H1 (cell line): ENCODE measurements around the gene VWA2. TPM values are rescaled to one million over a fixed set of nuclear protein-coding genes. Genes with fewer than 3 reads are reported as not detected.

ENCODE experiments used
- CTCF ChIA-PET: fragments of 300-600 bp; sonication (Branson Sonifier 250); formaldehyde crosslinking; loops from one replicate; lab custom pipeline; 2021; ENCODE audit not compliant: partially characterized antibody; lab: Charles Lee
- POLR2A ChIA-PET: fragments of 300-600 bp; sonication (Branson Sonifier 250); formaldehyde crosslinking; loops from one replicate; lab custom pipeline; 2021; ENCODE audit warnings: inconsistent platforms; ENCODE audit not compliant: partially characterized antibody; lab: Charles Lee
- DNase-seq, 2 experiments: peaks; one replicate each; pipeline versions ENCODE4 v3.0.0 to v3.0.0-alpha.2; 2010 to 2022; ENCODE audit warnings: low spot score in 2 of 2, low read depth in 1 of 2, mixed read lengths in 1 of 2
- FAIRE-seq: peaks from 2 replicates; lab custom pipeline; 2011; peaks lifted over from hg19 to GRCh38; lab: Jason Lieb, UNC
- H2AFZ ChIP-seq: 2 replicates; pipeline ENCODE4 v1.8.1; 2012; ENCODE audit warnings: low read length, inconsistent platforms
- H2AK5ac ChIP-seq: 2 replicates; pipeline ENCODE4 v1.6.1; 2013; ENCODE audit warnings: low read depth, low read length
- H2BK120ac ChIP-seq: replicated peaks from 2 replicates; pipeline ENCODE3; 2013; ENCODE audit warnings: low read depth, low read length, inconsistent platforms
- H2BK12ac ChIP-seq: 2 replicates; pipeline ENCODE4 v1.6.1; 2013; ENCODE audit warnings: low read depth, low read length
- H2BK15ac ChIP-seq: 2 replicates; pipeline ENCODE4 v1.6.1; 2013; ENCODE audit warnings: low read length
- H2BK20ac ChIP-seq: 2 replicates; pipeline ENCODE4 v1.6.1; 2013; ENCODE audit warnings: low read length
- H2BK5ac ChIP-seq: 2 replicates; pipeline ENCODE4 v1.6.1; 2013; ENCODE audit warnings: low read depth, low read length
- H3K14ac ChIP-seq: 2 replicates; pipeline ENCODE4 v1.6.1; 2013; ENCODE audit warnings: inconsistent platforms; ENCODE audit not compliant: insufficient read length
- H3K18ac ChIP-seq: 2 replicates; pipeline ENCODE4 v1.6.1; 2013; ENCODE audit warnings: low read length; ENCODE audit errors: extremely low read depth
- H3K23ac ChIP-seq: 2 replicates; pipeline ENCODE4 v1.6.1; 2013; ENCODE audit warnings: inconsistent platforms; ENCODE audit not compliant: insufficient read length
- H3K23me2 ChIP-seq: 2 replicates; pipeline ENCODE4 v1.6.1; 2013; ENCODE audit warnings: low read depth, low read length
- H3K27ac ChIP-seq: 2 replicates; pipeline ENCODE4 v1.6.1; 2011; ENCODE audit warnings: low read depth, low read length, inconsistent platforms
- H3K27me3 ChIP-seq, 4 experiments: replicated peaks in 1 of 4; 1 replicate in 1 of 4; 2 replicates in 3 of 4; pipeline versions ENCODE4 v1.6.1 to v1.8.1; 2011 to 2013; ENCODE audit warnings: low read length in 3 of 4, mild to moderate bottlenecking in 3 of 4, inconsistent platforms in 2 of 4, mixed read lengths in 2 of 4, moderate library complexity in 1 of 4; ENCODE audit not compliant: control insufficient read depth in 3 of 4, insufficient read depth in 3 of 4; ENCODE audit errors: extremely low read depth in 1 of 4
- H3K36me3 ChIP-seq, 4 experiments: 2 replicates each; pipeline versions ENCODE4 v1.6.1 to v1.8.1; 2011 to 2013; ENCODE audit warnings: mild to moderate bottlenecking in 4 of 4, low read length in 3 of 4, moderate library complexity in 2 of 4, control low read depth in 1 of 4, inconsistent platforms in 1 of 4; ENCODE audit not compliant: insufficient read depth in 4 of 4, control insufficient read depth in 2 of 4
- H3K4ac ChIP-seq: replicated peaks from 2 replicates; pipeline ENCODE3; 2013; ENCODE audit warnings: low read length, low read depth, mixed read lengths, inconsistent platforms; ENCODE audit not compliant: insufficient read length
- H3K4me1 ChIP-seq, 4 experiments: replicated peaks in 1 of 4; 1 replicate in 1 of 4; 2 replicates in 3 of 4; pipeline versions ENCODE4 v1.6.1 to v1.8.1; 2011 to 2013; ENCODE audit warnings: low read length in 3 of 4, inconsistent platforms in 2 of 4, mixed read lengths in 1 of 4; ENCODE audit not compliant: insufficient read depth in 4 of 4, control insufficient read depth in 3 of 4
- H3K4me2 ChIP-seq, 2 experiments: 2 replicates each; pipeline versions ENCODE4 v1.6.1 to v1.8.1; 2011 to 2013; ENCODE audit warnings: low read depth in 2 of 2, low read length in 2 of 2, control low read depth in 1 of 2, inconsistent platforms in 1 of 2, mild to moderate bottlenecking in 1 of 2; ENCODE audit not compliant: insufficient read depth in 1 of 2
- H3K4me3 ChIP-seq, 4 experiments: fragments of 200-600, 300-600 bp in 1 of 4; sonication (generic), shearing (Covaris generic), sonication (Bioruptor Twin) in 1 of 4; 2 replicates each; pipeline versions ENCODE4 v1.5.1 to v1.8.1; 2011 to 2016; ENCODE audit warnings: low read length in 4 of 4, low read depth in 3 of 4, control low read depth in 2 of 4, inconsistent platforms in 2 of 4, mild to moderate bottlenecking in 2 of 4, mixed read lengths in 1 of 4, moderate library complexity in 1 of 4; ENCODE audit not compliant: insufficient read depth in 2 of 4; ENCODE audit errors: extremely low read depth in 1 of 4
- H3K56ac ChIP-seq: replicated peaks from 2 replicates; pipeline ENCODE3; 2013; ENCODE audit warnings: low read depth, mild to moderate bottlenecking, mixed read lengths, low read length, inconsistent platforms; ENCODE audit not compliant: insufficient read length
- H3K79me1 ChIP-seq: 2 replicates; pipeline ENCODE4 v1.6.1; 2013; ENCODE audit warnings: low read depth, low read length, control low read depth
- H3K79me2 ChIP-seq, 2 experiments: 2 replicates each; pipeline versions ENCODE4 v1.6.1 to v1.8.1; 2012 to 2013; ENCODE audit warnings: low read length in 2 of 2, mild to moderate bottlenecking in 2 of 2, inconsistent platforms in 1 of 2; ENCODE audit not compliant: insufficient read depth in 2 of 2, control insufficient read depth in 1 of 2
- H3K9ac ChIP-seq, 4 experiments: replicated peaks in 1 of 4; 1 replicate in 1 of 4; 2 replicates in 3 of 4; pipeline versions ENCODE4 v1.6.1 to v1.8.1; 2011 to 2013; ENCODE audit warnings: low read depth in 3 of 4, low read length in 3 of 4, control low read depth in 2 of 4, mild to moderate bottlenecking in 2 of 4, moderate library complexity in 2 of 4, inconsistent platforms in 1 of 4; ENCODE audit errors: extremely low read depth in 1 of 4
- H3K9me3 ChIP-seq, 2 experiments: 2 replicates each; pipeline versions ENCODE4 v1.6.1 to v1.8.1; 2012 to 2013; ENCODE audit warnings: mild to moderate bottlenecking in 2 of 2, moderate library complexity in 2 of 2, control low read depth in 1 of 2, inconsistent platforms in 1 of 2, low read depth in 1 of 2, low read length in 1 of 2, mixed read lengths in 1 of 2; ENCODE audit not compliant: insufficient read depth in 2 of 2
- H4K20me1 ChIP-seq, 2 experiments: replicated peaks in 1 of 2; 2 replicates each; pipeline versions ENCODE3 to v1.8.1; 2011 to 2013; ENCODE audit warnings: inconsistent platforms in 2 of 2, low read length in 2 of 2, mild to moderate bottlenecking in 1 of 2; ENCODE audit not compliant: insufficient read depth in 2 of 2, control insufficient read depth in 1 of 2
- H4K5ac ChIP-seq: 2 replicates; pipeline ENCODE4 v1.6.1; 2013; ENCODE audit warnings: low read length, low read depth, mixed read lengths, inconsistent platforms; ENCODE audit not compliant: insufficient read length
- H4K8ac ChIP-seq: 2 replicates; pipeline ENCODE4 v1.8.0; 2013; ENCODE audit warnings: mild to moderate bottlenecking, moderate library complexity, low read length, inconsistent platforms; ENCODE audit not compliant: insufficient read depth; ENCODE audit errors: extremely low read depth
- H4K91ac ChIP-seq: replicated peaks from 2 replicates; pipeline ENCODE3; 2013; ENCODE audit warnings: low read length, mixed read lengths, inconsistent platforms; ENCODE audit not compliant: insufficient read length
- ASH2L ChIP-seq: fragments of 200-600, 300-600 bp; sonication (generic); IDR thresholded peaks from one replicate; pipeline ENCODE4 v1.7.1; 2017; ENCODE audit warnings: low read length
- ATF2 ChIP-seq: IDR thresholded peaks from 2 replicates; pipeline ENCODE4 v1.6.1; 2012; ENCODE audit warnings: low read length, inconsistent platforms
- BACH1 ChIP-seq: IDR thresholded peaks from 2 replicates; pipeline ENCODE4 v1.6.1; 2012; ENCODE audit warnings: low read length, improper control_type of control experiment
- CHD1 ChIP-seq: IDR thresholded peaks from 2 replicates; pipeline ENCODE4 v1.6.1; 2012; ENCODE audit warnings: low read depth, low read length, improper control_type of control experiment
- KDM5A ChIP-seq: fragments of 200-600 bp; IDR thresholded peaks from 2 replicates; pipeline ENCODE4 v1.7.1; 2012; ENCODE audit warnings: mild to moderate bottlenecking, low read length, inconsistent platforms, mixed read lengths
- SP2 ChIP-seq: IDR thresholded peaks from 2 replicates; pipeline ENCODE4 v1.6.1; 2012; ENCODE audit warnings: mild to moderate bottlenecking, low read length, inconsistent platforms
- USF2 ChIP-seq: IDR thresholded peaks from 2 replicates; pipeline ENCODE4 v1.6.1; 2011; ENCODE audit warnings: low read length, improper control_type of control experiment
- WGBS, 2 experiments: shearing (Covaris generic) in 1 of 2; methylation state at CpG; one replicate each; pipeline versions ENCODE4 v1.1.6 to v1.1.7; 2013 to 2015; ENCODE audit warnings: low lambda C conversion rate in 2 of 2, mixed read lengths in 2 of 2, inconsistent platforms in 1 of 2, low coverage in 1 of 2, missing lambda C conversion rate in 1 of 2; ENCODE audit not compliant: insufficient replicate concordance in 2 of 2, insufficient coverage in 1 of 2, insufficient read length in 1 of 2; ENCODE audit errors: extremely low coverage in 1 of 2, missing lambda C conversion rate in 1 of 2; 5-methylcytosine and 5-hydroxymethylcytosine counted together
- polyA plus RNA-seq, 7 experiments: library from polyadenylated mRNA; depleted of rRNA in 3 of 7; stranded (reverse) in 5 of 7; unstranded in 2 of 7; fragments of >200 nt in 5 of 7; fragments of 200-250 nt in 2 of 7; gene quantifications; 1 replicate in 5 of 7; 2 replicates in 1 of 7; 4 replicates in 1 of 7; pipeline versions ENCODE4 v1.2.1 to v1.2.3, GENCODE V29; 2011 to 2013; ENCODE audit warnings: missing spikeins in 2 of 7, mixed read lengths in 2 of 7
- total RNA-seq: library from RNA; stranded (reverse); fragmentation: NEBNext Ultra II Directional; extraction: Animal tissue kit (Norgen Biotek cat#: 25700); gene quantifications from 2 replicates; pipeline ENCODE4 v1.2.1, GENCODE V29; 2021

The VWA2 gene
- total and polyA plus RNA-seq, 2 of the 8 experiments (the other 6 are each of a cell fraction or from before 2014, with no cell fraction given): 2.8 to 2.9 TPM

GRCh38 chr10:114316744-114317143 is 77.7 kb downstream of the VWA2 start:
- WGBS, 2 experiments: 82% methylated on average over 5 of the region's 5 CpGs; no CpG with 5 or more reads in 1 of the 2 experiments
- H3K23me2 ChIP-seq: peaks cover 2% of the 10 kb centered on the region; the same call in 1 of the 2 replicates
- no peak overlapping the region for H3K27ac ChIP-seq
- no peaks in the 10 kb centered on the region for H4K20me1 ChIP-seq
- H4K8ac ChIP-seq: no peak overlapping the region
- no peaks in the 10 kb centered on the region for H3K79me2 ChIP-seq
- no peak overlapping the region for H2BK120ac ChIP-seq
- no peak overlapping the region for H2AFZ ChIP-seq
- no peak overlapping the region for H3K18ac ChIP-seq
- no peak overlapping the region for H4K5ac ChIP-seq
- H3K27me3 ChIP-seq: 0 out of 7 replicates have a peak, but pooled peaks cover 0 to 2% (median 0%) of the 10 kb centered on the region in 4 experiments
- no peak overlapping the region for H2BK15ac ChIP-seq
- no peak overlapping the region for H3K4me2 ChIP-seq
- no peaks in the 10 kb centered on the region for H3K36me3 ChIP-seq
- H2AK5ac ChIP-seq: no peak overlapping the region
- ChIA-PET POLR2A (no interaction called here), CTCF (interaction anchor here (0.9 kb wide), 1 partner anchor 12 kb away, joined by 4 read pairs; no protein-coding TSS in a partner anchor)
- H3K14ac ChIP-seq: no peak overlapping the region
- H3K56ac ChIP-seq: no peak overlapping the region
- DNase-seq (no peak), FAIRE-seq (no peak)
- H3K9me3 ChIP-seq: no peaks in the 10 kb centered on the region
- H3K4me3 ChIP-seq: no peak overlapping the region
- no peak overlapping the region for H2BK20ac ChIP-seq
- H4K91ac ChIP-seq: no peak overlapping the region
- no peak overlapping the region for H2BK5ac ChIP-seq
- no peak overlapping the region for H3K4ac ChIP-seq
- H3K79me1 ChIP-seq: no peaks in the 10 kb centered on the region
- H3K9ac ChIP-seq: no peak overlapping the region
- no peak overlapping the region for H3K23ac ChIP-seq
- H2BK12ac ChIP-seq: no peak overlapping the region
- peaks cover 0 to 8% (median 5%) of the 10 kb centered on the region in 4 experiments; a peak in 5 of 7 replicates for H3K4me1 ChIP-seq
- TF ChIP-seq CHD1: no peak
- no peak for TF ChIP-seq KDM5A
- TF ChIP-seq ASH2L: no peak
- TF ChIP-seq BACH1: no peak
- no peak for TF ChIP-seq ATF2
- TF ChIP-seq SP2: no peak
- no peak for TF ChIP-seq USF2
